Spinal cord (tissue), 10 donors: ENCODE results near the gene RFX2. TPM values are rescaled to one million over a fixed set of nuclear protein-coding genes. Genes with fewer than 3 reads are reported as not detected.
A peak's percentile ranks its signal among the peaks of the same experiment; 100 is the strongest.
"Not testable (repeated sequence)": the region's sequence is repeated elsewhere in the genome, so short reads cannot be mapped to it uniquely, and the experiment has no call there.

ENCODE experiments used
- DNase-seq, 6 donors: peaks; one replicate each; pipeline versions ENCODE4 v3.0.0 to v3.0.0-alpha.2; 2013 to 2015; ENCODE audit warnings: low spot score in 6 of 6, low read depth in 4 of 6
- H3K27ac ChIP-seq: one replicate; pipeline ENCODE4 v1.5.1; 2013; ENCODE audit warnings: low read depth, low read length, control low read depth
- H3K27me3 ChIP-seq: one replicate; pipeline ENCODE4 v1.6.1; 2013; ENCODE audit warnings: low read length; ENCODE audit not compliant: control insufficient read depth, insufficient read depth
- H3K36me3 ChIP-seq: one replicate; pipeline ENCODE4 v1.6.1; 2013; ENCODE audit warnings: low read length; ENCODE audit not compliant: control insufficient read depth, insufficient read depth
- H3K4me1 ChIP-seq: one replicate; pipeline ENCODE4 v1.6.1; 2013; ENCODE audit warnings: low read length; ENCODE audit not compliant: control insufficient read depth, insufficient read depth
- H3K4me3 ChIP-seq: one replicate; pipeline ENCODE4 v1.5.1; 2013; ENCODE audit warnings: low read depth, low read length, control low read depth
- H3K9me3 ChIP-seq: one replicate; pipeline ENCODE4 v1.6.1; 2013; ENCODE audit warnings: low read length; ENCODE audit not compliant: control insufficient read depth, insufficient read depth
- WGBS: methylation state at CpG from one replicate; pipeline ENCODE4 v1.1.5; 2013; ENCODE audit warnings: missing lambda C conversion rate; ENCODE audit not compliant: insufficient coverage; 5-methylcytosine and 5-hydroxymethylcytosine counted together
- polyA plus RNA-seq, 2 donors: library from polyadenylated mRNA; unstranded; fragments of 120-200 nt; gene quantifications; one replicate each; pipeline ENCODE4 v1.2.1, GENCODE V29; 2013; ENCODE audit not compliant: insufficient read length in 2 of 2
- total RNA-seq, 2 donors: library from RNA; depleted of rRNA in 1 of 2; stranded (reverse); fragments of 120-200 nt in 1 of 2; fragments of >200 nt in 1 of 2; gene quantifications; one replicate each; pipeline versions ENCODE4 v1.2.3 to v1.2.4, GENCODE V29; 2013 to 2014
- donor health status: healthy.

RFX2 gene
- total and polyA plus RNA-seq, 4 donors: 5.7 to 18.8 (median 14.3) TPM

DNA sequence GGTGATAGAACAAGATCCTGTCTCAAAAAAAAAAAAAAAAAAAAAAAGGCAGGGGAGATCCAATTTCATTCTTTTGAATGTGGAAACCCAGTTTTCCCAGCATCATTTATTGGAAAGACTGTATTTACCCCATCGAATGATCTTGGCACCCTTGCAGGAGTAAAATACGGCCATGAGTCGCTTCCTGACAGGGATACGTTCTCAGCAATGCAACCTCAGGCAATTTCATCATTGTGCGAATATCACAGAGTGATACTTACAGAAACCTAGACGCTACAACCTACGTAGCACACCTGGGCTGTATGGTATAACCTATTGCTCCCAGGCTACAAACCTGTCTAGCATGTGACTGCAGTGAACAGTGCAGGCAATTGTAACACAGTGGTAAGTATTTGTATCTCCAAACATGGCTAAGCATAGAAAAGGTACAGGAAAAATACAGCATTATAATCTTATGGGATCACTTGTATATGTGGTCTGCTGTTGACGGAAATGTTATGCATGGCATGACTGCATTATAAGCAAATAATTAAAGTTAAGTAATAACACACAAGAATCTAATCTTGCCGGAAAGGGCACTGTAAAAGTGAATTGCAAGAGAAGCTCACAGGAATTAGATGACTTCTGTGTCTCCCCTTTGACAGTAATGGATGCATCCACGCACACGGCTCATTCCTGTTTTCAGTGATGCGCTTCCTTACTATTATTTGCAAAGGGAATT is 24.1 kb downstream of the RFX2 start:
- Histone ChIP-seq H3K9me3 (peaks cover 3% of the 10 kb centered on the region), H3K36me3 (no peaks in the 10 kb centered on the region), H3K27me3 (no peaks in the 10 kb centered on the region), H3K27ac (no peak overlapping the region), H3K4me1 (peaks cover 17% of the 10 kb centered on the region), H3K4me3 (no peak overlapping the region)
- peak in 1 of 6 donors; percentile 47 for DNase-seq
- WGBS: 70% methylated on average over 10 of the region's 12 CpGs

DNA sequence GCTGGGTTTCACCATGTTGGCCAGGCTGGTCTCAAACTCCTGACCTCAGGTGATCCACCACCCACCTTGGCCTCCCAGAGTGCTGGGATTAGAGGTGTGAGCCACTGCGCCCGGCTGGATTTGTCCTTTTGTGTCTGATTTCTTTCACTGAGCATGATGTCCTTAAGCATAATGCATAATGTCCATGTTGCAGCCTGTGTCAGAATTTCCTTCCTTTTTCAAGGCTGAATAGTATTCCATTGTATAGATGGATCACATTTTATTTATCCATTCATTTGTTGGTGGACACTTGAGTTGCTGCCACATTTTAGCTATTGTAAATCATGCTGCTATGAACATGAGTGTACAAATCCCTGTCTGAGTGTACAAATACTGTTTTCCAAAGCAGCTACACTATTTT is 25.5 kb downstream of the RFX2 start:
- H3K4me3 ChIP-seq: no peak overlapping the region
- H3K4me1 ChIP-seq: peaks cover 16% of the 10 kb centered on the region
- H3K27ac ChIP-seq: no peak overlapping the region
- whole genome bisulfite sequencing: 100% methylated on average over 2 of the region's 2 CpGs
- H3K9me3 ChIP-seq: peaks cover 3% of the 10 kb centered on the region
- no peaks in the 10 kb centered on the region for H3K27me3 ChIP-seq
- H3K36me3 ChIP-seq: no peaks in the 10 kb centered on the region
- no peak for DNase-seq

DNA sequence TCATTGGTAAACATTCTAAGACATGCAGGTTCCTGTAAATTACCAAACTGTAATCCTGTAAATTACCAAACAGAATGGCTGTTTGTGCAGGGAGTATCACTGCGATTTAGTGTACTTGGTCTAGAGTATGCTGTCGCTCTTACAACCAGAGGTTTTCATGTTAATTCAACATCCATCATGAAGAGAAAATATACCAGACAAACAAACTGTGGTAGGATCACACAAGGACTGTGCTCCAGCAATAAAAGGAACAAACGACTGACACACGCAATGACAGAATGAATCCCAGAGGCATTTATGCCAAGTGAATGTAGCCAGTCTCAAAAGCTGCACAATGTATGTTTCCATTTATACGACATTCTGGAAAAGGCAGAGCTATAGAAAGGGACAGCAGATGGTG is 31.2 kb downstream of the RFX2 start:
- Histone ChIP-seq H3K4me3 (no peak overlapping the region), H3K9me3 (no peaks in the 10 kb centered on the region), H3K27ac (no peak overlapping the region), H3K36me3 (peaks cover 6% of the 10 kb centered on the region), H3K27me3 (no peaks in the 10 kb centered on the region), H3K4me1 (peaks cover 8% of the 10 kb centered on the region)
- WGBS: 68% methylated on average over 4 of the region's 5 CpGs
- DNase-seq: peak in 1 of 6 donors; percentile 30

DNA sequence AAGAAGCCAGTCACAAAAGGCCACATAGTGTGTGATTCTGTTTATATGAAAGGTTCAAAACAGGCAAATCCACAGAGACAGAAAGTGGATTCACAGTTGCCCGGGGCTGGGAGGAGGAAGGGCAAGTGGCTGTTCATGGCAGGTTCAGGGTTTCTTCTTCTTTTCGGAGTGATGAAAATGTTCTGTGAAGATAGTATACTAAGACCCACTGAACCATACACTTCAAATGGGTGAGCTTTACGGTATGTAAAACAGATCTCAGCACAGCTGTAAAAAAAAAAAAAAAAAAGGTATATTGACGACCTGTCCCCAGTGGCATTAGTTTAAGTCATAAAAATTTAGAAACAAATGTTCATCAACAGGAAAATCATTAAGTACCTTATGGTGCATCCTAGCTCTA is 32.2 kb downstream of the RFX2 start:
- H3K4me3 ChIP-seq: no peak overlapping the region
- H3K36me3 ChIP-seq: peaks cover 6% of the 10 kb centered on the region
- H3K9me3 ChIP-seq: no peaks in the 10 kb centered on the region
- WGBS: 100% methylated on average over 1 of the region's 4 CpGs
- DNase-seq: no peak
- H3K4me1 ChIP-seq: peaks cover 8% of the 10 kb centered on the region
- H3K27ac ChIP-seq: no peak overlapping the region
- no peaks in the 10 kb centered on the region for H3K27me3 ChIP-seq

DNA sequence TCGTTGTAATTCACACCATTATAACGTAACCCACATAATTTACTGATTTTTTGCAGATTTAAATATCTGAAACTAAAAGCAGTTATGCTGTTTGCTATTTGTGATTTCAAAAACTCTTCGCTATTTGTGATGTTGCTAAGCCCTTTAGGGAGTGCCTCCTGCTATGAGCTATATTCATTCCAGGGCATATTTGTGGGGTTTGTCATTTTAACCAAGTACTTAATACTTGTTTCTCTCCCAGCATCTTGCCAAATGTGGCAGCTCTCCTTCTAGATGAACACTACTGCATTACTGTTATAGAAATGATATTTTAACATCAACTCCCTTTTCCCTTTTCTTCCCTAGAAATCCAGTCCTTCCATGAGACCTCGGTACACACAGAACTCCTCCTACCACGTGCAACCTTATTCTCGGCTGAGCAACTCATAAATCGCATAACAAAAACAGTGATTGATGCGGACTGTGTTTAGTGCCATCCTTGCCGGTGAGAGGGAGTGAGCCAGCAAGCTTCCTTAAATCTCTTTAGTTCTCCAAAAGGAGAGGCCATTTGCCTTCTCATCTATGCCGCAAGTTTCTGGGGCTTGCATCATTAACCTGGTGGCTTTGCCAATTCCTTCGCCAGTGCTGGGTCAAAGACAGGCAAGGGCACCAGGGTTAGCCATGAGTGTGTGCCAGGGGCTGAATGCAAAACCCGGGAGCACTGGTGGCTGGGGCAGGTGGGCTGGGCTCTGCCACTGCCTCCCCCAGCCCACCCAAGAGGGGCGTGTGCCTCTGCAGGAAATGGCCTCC is 33.4 kb downstream of the RFX2 start:
- H3K4me3 ChIP-seq: no peak overlapping the region
- peak in 1 of 6 donors; percentile 39 for DNase-seq

DNA sequence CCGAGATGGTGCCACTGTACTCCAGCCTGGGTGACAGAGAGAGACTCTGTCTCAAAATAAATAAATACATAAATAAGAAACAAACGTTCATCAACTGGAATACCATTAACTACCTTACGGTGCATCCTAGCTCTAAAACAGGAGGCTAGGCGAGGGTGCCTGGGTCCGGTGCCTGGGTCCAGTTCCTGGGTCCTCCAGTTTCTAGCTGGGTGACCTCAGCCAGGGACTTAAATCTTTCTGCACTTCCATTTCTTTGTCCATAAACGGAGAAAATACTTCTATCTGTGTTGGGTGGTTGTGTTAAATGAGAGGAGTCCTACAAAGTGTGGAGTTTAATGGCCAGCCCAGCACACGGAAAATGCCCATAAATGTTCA is 34.0 kb downstream of the RFX2 start:
- H3K36me3 ChIP-seq: peaks cover 6% of the 10 kb centered on the region
- H3K27me3 ChIP-seq: no peaks in the 10 kb centered on the region
- no peaks in the 10 kb centered on the region for H3K9me3 ChIP-seq
- H3K27ac ChIP-seq: no peak overlapping the region
- H3K4me1 ChIP-seq: peaks cover 8% of the 10 kb centered on the region
- 81% methylated on average over 3 of the region's 7 CpGs for WGBS
- H3K4me3 ChIP-seq: no peak overlapping the region
- no peak for DNase-seq

More for the DNA sequence above, 33.4 kb downstream of the RFX2 start:
- H3K27ac ChIP-seq: no peak overlapping the region
- H3K27me3 ChIP-seq: no peaks in the 10 kb centered on the region
- H3K4me1 ChIP-seq: peaks cover 8% of the 10 kb centered on the region
- H3K9me3 ChIP-seq: no peaks in the 10 kb centered on the region
- peaks cover 6% of the 10 kb centered on the region for H3K36me3 ChIP-seq
- WGBS: 23% methylated on average over 8 of the region's 13 CpGs

DNA sequence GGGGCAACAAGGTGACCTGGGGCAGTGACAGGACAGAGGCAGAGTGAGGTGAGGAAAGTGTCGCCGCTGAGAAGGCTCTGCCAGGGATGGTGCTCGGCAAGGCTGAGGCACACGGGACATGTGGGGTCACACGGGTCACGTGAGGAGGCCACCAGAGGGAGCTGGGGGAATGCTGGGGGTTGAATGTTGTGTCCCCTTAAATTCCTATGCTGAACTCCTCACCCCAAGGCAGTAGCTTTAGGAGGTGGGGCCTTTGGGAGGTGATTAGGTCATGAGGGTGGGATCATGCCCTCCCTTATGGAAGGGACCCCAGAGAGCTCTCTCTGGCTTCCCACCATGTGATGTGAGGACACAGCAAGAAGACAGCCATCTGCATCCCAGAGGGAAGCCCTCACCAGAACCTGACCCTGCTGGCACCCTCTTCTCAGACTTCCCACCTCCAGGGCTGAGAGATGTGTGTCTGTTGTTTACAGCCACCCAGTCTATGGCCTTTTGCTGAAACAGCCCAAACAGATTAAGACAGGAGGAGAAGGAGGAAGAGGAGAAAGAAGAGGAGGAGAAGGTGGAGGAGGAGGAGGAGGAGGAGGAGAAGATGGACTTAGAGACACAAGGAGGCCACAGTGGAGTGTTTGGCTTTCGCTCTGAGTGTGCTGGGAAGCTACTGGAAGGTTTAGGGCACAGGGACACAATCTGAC is 35.4 kb downstream of the RFX2 start:
- DNase-seq: no peak
- no peak overlapping the region for H3K4me3 ChIP-seq
- H3K4me1 ChIP-seq: peaks cover 8% of the 10 kb centered on the region
- no peaks in the 10 kb centered on the region for H3K27me3 ChIP-seq
- no peak overlapping the region for H3K27ac ChIP-seq
- no peaks in the 10 kb centered on the region for H3K9me3 ChIP-seq
- peaks cover 6% of the 10 kb centered on the region for H3K36me3 ChIP-seq
- WGBS: 93% methylated on average over 3 of the region's 7 CpGs

DNA sequence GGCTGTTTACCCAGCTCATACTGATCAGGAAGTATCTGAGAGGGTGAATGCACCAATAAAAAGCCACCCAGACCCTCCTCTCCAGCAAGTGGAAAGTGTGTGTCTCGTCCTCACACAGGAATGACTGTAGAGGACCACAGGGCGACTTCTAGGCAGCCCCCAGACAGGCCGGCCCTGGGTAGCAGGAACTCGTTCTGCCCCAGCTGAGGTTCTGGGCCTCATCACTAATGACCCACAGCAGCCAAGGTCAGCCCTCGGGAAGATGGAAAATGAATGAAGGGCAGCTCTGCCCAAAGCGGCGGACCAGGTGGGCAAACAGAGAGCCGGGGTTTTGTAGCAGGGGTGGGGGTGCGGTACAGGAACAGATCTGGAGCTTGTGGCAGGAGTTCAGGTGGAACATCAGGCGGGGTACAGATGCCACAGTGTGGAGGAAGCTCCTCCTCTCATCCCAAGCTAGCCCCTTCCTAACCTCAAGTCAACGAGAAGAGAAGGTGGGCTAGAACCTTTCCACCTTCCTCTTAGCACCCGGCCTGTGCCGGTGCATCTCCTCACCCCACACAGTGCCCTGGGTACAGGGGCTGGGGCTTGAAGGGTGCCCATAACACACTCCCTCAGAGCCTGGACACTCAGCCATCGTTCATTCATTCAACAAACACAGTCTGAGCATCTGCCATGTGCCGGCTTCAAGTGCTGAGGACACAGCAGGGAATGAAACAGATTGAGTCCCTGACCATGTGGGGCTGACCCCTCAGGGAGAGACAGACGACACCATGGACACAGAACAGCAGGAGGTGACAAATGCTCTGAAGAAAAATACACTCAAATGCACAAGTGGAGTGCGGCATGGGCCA is 36.2 kb downstream of the RFX2 start:
- Histone ChIP-seq H3K4me3 (no peak overlapping the region), H3K36me3 (peaks cover 6% of the 10 kb centered on the region), H3K4me1 (peaks cover 8% of the 10 kb centered on the region), H3K9me3 (no peaks in the 10 kb centered on the region), H3K27me3 (no peaks in the 10 kb centered on the region), H3K27ac (no peak overlapping the region)
- DNase-seq: no peak
- 84% methylated on average over 16 of the region's 17 CpGs for WGBS

DNA sequence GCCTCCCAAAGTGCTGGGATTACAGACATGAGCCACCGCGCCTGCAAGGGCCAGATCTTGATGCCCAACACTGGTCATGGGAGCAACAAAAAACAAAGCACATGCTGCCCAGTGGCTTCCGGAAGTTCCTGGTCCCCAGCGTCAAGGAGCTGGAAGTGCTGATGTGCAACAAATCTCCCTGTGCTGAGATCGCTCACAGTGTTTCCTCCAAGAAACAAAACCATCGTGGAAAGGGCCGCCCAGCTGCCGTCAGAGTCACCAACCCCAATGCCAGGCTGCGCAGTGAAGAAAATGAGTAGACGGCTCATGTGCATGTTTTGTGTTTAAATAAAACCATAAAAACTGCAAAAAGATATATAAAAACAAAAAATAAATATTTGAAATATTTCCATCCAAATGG is 37.1 kb downstream of the RFX2 start:
- DNase-seq, H3K27me3 ChIP-seq, H3K4me3 ChIP-seq, H3K9me3 ChIP-seq, H3K27ac ChIP-seq, H3K36me3 ChIP-seq: not testable (repeated sequence)
- H3K4me1 ChIP-seq: peaks cover 13% of the 10 kb centered on the region
- 77% methylated on average over 4 of the region's 10 CpGs for WGBS
